Cardiac fibroblast (primary cell): Measurements from ENCODE around the gene MEN1.

Experiments used
- DNase-seq, 2 donors: peaks; one replicate each; pipeline versions ENCODE4 v3.0.0 to v3.0.0-alpha.2; 2010; ENCODE audit warnings: low read depth in 2 of 2
- H3K4me3 ChIP-seq, 2 donors: replicated peaks in 1 of 2; 1 replicate in 1 of 2; 2 replicates in 1 of 2; pipeline ENCODE4 v1.5.1; 2011; ENCODE audit warnings: low read depth in 2 of 2, low read length in 2 of 2, mild to moderate bottlenecking in 2 of 2, moderate library complexity in 1 of 2
- TF ChIP-seq, protein P1 (sequence below): IDR thresholded peaks from one replicate; pipeline ENCODE4 v1.5.1; 2011; ENCODE audit warnings: low read depth, mild to moderate bottlenecking, low read length, inconsistent platforms

MEN1 gene

DNA sequence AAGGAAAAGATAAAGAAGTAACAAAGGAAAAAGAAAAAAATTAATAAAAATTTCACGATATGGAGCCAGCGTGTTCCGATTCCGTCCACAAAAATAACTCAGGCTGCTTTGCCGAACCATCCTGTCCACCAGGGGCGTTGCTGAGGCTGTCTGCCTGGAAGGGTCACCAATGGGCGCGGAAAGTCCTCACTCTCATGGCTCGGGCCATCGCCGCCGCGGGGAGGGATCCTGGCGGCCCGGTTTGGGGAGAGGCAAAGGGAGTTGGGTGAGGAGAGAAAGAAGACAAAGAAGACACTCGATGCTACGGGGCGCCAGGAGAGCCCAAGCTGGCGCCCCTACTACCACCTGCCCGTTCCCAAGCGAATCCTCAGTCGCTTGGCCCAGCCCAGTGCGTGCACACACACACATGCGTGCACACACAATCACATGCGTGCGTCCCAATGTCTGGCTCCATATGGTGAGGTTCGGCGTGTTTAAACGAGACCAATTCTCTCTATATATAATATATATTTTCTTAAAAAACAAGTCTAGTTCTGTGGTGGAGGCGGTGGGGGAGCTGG lies 45.0 kb downstream of the MEN1 start:
- H3K4me3 ChIP-seq = no peak overlapping the region
- TF ChIP-seq, protein P1, sequence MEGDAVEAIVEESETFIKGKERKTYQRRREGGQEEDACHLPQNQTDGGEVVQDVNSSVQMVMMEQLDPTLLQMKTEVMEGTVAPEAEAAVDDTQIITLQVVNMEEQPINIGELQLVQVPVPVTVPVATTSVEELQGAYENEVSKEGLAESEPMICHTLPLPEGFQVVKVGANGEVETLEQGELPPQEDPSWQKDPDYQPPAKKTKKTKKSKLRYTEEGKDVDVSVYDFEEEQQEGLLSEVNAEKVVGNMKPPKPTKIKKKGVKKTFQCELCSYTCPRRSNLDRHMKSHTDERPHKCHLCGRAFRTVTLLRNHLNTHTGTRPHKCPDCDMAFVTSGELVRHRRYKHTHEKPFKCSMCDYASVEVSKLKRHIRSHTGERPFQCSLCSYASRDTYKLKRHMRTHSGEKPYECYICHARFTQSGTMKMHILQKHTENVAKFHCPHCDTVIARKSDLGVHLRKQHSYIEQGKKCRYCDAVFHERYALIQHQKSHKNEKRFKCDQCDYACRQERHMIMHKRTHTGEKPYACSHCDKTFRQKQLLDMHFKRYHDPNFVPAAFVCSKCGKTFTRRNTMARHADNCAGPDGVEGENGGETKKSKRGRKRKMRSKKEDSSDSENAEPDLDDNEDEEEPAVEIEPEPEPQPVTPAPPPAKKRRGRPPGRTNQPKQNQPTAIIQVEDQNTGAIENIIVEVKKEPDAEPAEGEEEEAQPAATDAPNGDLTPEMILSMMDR = peak; percentile 18
- DNase-seq = no peak

DNA sequence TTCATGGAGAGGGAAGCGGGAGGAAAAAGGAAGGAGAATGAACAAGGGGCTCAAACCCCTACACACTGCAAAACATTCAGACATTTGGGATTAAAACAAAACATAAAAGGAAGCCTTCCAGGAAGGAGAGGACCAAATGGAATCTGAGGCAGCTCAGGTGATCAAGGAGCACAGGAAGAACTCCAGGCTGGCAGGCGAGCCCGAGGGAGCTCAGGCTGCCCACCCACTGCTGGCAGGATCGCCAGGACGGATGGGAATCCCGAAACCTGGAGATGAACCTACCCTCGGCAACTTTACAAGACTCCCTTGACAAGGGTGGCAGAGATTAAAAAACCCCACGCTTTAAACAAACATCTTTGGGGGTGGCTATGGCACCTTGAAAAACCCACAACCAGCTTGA lies 45.6 kb downstream of the MEN1 start:
- TF ChIP-seq, protein P1 = no peak
- DNase-seq = no peak
- no peak overlapping the region for H3K4me3 ChIP-seq

DNA sequence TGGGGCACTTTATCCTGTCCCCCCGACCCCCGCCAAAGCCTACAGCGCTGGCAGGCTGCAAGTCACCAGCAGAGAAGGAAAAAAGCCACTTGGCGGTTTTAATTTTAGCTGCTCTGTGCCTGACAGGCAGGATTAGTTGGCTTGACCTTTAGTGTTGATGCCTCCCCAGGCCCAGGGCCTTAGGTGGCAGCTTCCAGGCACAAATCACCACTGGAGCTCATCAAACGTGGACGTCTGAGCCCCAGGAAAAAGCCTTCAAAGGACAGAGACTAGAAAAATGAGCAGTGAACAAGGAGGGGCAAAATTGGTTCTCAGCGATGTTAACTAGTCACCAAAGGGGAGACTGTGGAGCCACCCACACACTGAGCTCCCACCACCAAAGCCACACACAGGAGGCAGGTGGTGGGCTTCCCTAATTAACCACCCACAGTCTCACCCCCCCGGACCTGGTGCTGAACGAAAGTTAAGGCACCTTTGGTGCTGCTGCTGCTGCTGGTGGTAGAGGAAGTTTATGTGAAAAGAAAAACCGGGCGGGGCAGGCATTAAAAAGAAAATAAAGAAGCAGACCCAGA lies 46.2 kb downstream of the MEN1 start:
- DNase-seq = no peak
- TF ChIP-seq, protein P1 = no peak
- no peak overlapping the region for H3K4me3 ChIP-seq

DNA sequence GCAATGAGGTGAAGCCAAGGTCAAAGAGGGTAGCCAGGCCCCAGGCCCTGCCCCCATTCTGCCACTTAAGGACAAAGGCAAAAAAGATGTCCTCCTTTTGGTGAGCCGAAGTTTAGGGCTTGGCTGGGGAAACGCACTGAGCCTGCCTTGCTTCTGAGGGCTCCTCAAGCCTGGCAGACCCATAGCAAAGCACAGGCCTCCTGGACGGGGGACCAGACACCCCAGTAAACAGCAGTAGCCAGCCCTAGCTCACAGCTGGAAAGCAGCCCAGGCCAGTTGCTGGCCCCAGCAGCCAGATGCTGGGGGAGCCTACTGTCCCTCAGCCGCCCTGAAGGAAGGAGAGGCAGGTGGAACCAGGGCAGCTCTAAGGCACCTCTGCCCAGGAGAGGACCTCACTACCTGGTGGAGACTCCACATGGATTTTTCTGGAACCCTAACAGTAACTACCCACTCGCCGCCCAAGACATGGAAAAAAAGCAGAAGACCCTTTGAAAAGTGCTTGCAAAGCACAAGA lies 46.8 kb downstream of the MEN1 start:
- TF ChIP-seq, protein P1 = no peak
- H3K4me3 ChIP-seq = no peak overlapping the region
- no peak for DNase-seq

DNA sequence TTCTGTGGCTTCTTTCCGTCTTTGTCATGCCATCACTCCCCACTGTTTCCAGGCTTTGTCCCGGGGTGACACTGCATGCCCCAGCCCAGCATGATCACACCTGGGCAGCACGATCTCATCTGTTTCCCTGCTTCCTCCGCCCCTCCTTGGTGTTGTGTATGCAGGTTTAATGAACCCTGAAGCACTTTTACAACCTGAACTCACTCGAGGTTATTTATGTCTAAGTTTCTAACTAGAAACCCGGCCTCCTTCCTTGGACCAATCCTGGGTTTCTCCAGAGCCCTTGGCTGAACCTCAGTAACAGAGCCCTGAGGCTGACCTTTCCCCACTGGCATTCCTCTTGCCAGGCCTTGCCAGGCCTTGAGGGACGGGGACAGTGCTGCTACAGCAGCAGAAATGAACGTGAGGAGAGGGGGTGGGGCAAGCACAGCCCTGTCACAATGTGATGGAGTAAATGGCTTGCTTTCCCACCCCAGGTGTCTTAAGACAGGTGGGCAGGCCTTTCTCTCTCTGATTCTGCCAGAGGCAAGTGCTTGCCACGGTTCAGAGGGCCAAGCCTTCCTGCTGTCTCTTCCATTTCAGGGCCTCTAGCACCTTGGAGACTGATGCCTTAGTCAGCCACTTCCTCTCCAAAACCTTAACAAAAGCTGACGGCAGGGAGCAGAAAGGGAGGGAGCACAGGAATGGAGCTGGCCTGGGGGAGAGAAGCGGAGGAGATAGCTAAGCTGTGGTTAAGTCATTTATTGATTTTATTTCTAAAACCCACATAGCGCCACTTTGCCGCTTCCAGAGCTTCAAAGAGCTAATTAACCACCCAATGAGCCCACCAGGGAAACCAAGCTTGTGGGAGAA lies 47.5 kb downstream of the MEN1 start:
- no peak overlapping the region for H3K4me3 ChIP-seq
- peak; percentile 71 to 76 for DNase-seq

GRCh38 chr11:64762277-64762673 lies 48.1 kb downstream of the MEN1 start:
- H3K4me3 ChIP-seq = no peak overlapping the region
- DNase-seq = no peak
- TF ChIP-seq, protein P1 = no peak

More for the DNA sequence above, 47.5 kb downstream of the MEN1 start:
- TF ChIP-seq, protein P1 = no peak
